HG03025 (cell line): ENCODE data around the gene MTARC2.
A peak's percentile ranks its signal among the peaks of the same experiment; 100 is the strongest.

Source experiments
- ATAC-seq: cut with Tn5 transposase; IDR thresholded peaks from one replicate; pipeline ENCODE4 v1.9.1; 2021; ENCODE audit warnings: mild to moderate bottlenecking, moderate library complexity; ENCODE audit not compliant: unreplicated experiment, low FRiP score

The MTARC2 gene

GRCh38 chr1:220797044-220797443 is 48.9 kb downstream of the MTARC2 start:
- ATAC-seq: no peak

- ATAC-seq: no peak
Observed at GRCh38 chr1:220797553-220797952, 49.4 kb downstream of the MTARC2 start.

GRCh38 chr1:220798338-220798737 is 50.2 kb downstream of the MTARC2 start:
- ATAC-seq: no peak

- ATAC-seq: no peak
Observed at GRCh38 chr1:220800262-220800661, 52.1 kb downstream of the MTARC2 start.

GRCh38 chr1:220803401-220804201 is 55.5 kb downstream of the MTARC2 start:
- no peak for ATAC-seq

- no peak for ATAC-seq
Observed at GRCh38 chr1:220804202-220804586, 56.1 kb downstream of the MTARC2 start.

- ATAC-seq: no peak
Observed at GRCh38 chr1:220806408-220806807, 58.3 kb downstream of the MTARC2 start.

- ATAC-seq: no peak
Observed at GRCh38 chr1:220807726-220808125, 59.6 kb downstream of the MTARC2 start.

GRCh38 chr1:220808345-220809186 is 60.4 kb downstream of the MTARC2 start:
- ATAC-seq: no peak

- no peak for ATAC-seq
Observed at GRCh38 chr1:220809187-220809550, 61.0 kb downstream of the MTARC2 start.

- no peak for ATAC-seq
Observed at GRCh38 chr1:220809704-220810103, 61.6 kb downstream of the MTARC2 start.

- peak; percentile 92 for ATAC-seq
Observed at GRCh38 chr1:220810179-220810653, 62.1 kb downstream of the MTARC2 start.

GRCh38 chr1:220810963-220811362 is 62.8 kb downstream of the MTARC2 start:
- no peak for ATAC-seq

- ATAC-seq: no peak
Observed at GRCh38 chr1:220811695-220812094, 63.6 kb downstream of the MTARC2 start.

- ATAC-seq: no peak
Observed at GRCh38 chr1:220812308-220812707, 64.2 kb downstream of the MTARC2 start.

- no peak for ATAC-seq
Observed at GRCh38 chr1:220813013-220813412, 64.9 kb downstream of the MTARC2 start.

GRCh38 chr1:220815409-220815808 is 67.3 kb downstream of the MTARC2 start:
- no peak for ATAC-seq

- ATAC-seq: no peak
Observed at GRCh38 chr1:220817907-220818306, 69.8 kb downstream of the MTARC2 start.

GRCh38 chr1:220818421-220819173 is 70.5 kb downstream of the MTARC2 start:
- no peak for ATAC-seq

- no peak for ATAC-seq
Observed at GRCh38 chr1:220819467-220820026, 71.4 kb downstream of the MTARC2 start.
